Lower leg skin (tissue), 4 donors: ENCODE results near the gene NCOA4. TPM values are rescaled to one million over a fixed set of nuclear protein-coding genes. Genes with fewer than 3 reads are reported as not detected.

ENCODE experiments used
- total RNA-seq, 4 donors: library from RNA; depleted of rRNA; stranded (reverse); fragments of >200 nt; gene quantifications; one replicate each; pipeline ENCODE4 v1.1.0, GENCODE V29; 2016

Gene NCOA4
- total RNA-seq, 4 donors from 2014 or later = 108 to 176 (median 145) TPM

Other genes with a start within 250 kb of the NCOA4 start
- gene AGAP4, start 183.1 kb downstream of the NCOA4 start, total RNA-seq = 10 to 100 TPM in 2 of 4 donors, 1 to 10 TPM in 2; 6.4 to 15.1 (median 11.1) TPM
- 10 to 100 TPM; 40.4 to 67.5 (median 55.9) TPM for gene TIMM23, start 58.1 kb downstream of the NCOA4 start, total RNA-seq
- 10 to 100 TPM in 2 of 4 donors, 1 to 10 TPM in 2; 5.5 to 46.7 (median 10.5) TPM for gene MSMB, start 15.6 kb upstream of the NCOA4 start, total RNA-seq